HG03108 (cell line): ENCODE data around the gene ITSN1.
"Not testable (repeated sequence)": the region's sequence is repeated elsewhere in the genome, so short reads cannot be mapped to it uniquely, and the experiment has no call there.

ENCODE experiments used
- ATAC-seq: cut with Tn5 transposase; IDR thresholded peaks from one replicate; pipeline ENCODE4 v1.9.1; 2021; ENCODE audit warnings: moderate library complexity; ENCODE audit not compliant: unreplicated experiment

ITSN1 gene

DNA sequence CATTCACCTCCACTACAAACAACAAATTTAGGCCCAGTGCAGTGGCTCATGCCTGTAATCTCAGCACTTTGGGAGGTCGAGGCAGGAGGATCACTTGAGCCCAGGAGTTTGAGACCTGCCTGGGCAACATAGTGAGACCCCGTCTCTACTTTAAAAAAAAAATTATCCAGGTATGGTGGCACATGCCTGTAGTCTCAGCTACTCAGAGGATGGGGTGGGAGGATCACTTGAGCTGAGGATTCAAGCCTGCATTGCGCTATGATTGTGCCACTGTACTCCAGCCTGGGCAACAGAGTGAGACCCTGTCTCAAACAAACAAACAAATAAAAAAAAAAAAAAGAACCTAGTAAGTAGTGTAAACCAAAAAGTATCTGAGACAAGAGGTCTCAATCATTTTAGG is 86.8 kb downstream of the ITSN1 start:
- not testable (repeated sequence) for ATAC-seq

DNA sequence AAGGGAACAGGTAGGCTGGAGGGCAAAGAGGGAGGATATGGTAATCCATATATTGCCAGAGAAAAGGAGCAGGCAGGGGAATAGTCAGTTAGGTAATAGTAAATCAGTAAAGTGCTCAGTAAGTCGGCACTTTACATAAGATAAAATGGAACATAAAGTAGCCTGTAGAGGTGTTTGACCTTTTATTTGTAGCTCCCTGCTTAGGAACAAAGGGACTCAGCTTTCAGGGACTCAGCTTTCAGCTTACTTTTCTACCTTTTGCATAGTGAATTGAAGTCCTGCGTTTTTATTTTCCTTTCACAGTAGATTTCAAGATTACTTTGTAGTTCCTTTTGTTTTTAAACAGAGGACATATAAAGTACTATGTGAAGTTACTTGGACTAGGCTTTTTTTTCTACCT is 87.3 kb downstream of the ITSN1 start:
- ATAC-seq = no peak

DNA sequence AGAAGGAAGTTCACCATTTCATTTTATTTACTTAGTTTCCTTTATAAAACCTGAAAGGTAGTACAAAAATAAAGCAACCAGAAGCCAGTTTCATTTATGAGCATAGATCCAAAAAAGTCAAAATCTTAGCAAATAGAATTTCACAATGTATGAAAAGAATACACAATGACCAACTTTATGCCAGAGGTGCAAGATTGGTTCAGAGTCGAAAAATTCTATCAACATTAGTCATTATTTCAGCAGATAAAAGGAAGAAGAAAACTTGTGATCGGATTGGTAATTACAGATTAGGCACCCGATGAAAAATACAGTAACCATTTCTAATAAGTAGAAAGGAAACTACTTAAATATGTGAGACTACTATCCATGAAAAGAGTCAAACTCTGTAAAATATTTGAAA is 89.1 kb downstream of the ITSN1 start:
- no peak for ATAC-seq

DNA sequence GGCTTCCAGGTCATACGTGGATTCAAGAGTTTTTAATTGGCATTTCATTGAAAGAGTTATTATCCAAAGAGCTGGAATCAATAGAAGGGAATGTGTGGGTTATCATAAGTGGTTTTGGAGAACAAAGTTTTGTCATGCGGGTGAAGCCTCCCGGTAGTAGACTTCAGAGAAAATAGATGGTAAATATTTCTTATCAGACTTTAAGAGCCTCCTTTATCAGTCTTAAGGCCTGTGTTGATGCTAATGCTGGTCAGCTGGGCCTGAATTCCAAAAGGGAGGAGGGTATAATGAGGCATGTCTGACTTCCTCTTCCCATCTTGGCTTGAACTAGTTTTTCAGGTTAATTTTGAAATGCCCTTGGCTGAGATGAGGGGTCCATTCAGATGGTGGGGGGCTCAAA is 89.7 kb downstream of the ITSN1 start:
- no peak for ATAC-seq

DNA sequence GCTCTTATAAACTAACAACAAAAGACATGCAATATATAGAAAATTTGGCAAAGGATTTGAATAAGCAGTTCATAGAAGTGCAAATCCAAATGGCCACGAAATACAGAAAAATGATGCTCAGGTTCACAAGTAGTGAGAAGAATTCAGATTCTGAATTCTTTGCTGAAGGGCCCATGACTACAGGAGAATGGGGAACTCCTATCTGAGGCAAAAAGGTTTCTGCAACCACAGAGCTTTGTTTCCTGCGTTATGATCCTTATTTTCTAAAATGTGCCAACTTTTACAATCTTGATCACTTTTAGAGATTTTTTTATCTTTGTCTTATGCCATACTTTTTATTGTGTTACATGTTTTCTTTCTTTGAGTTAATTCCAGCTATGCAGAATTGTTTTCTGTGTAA is 91.3 kb downstream of the ITSN1 start:
- ATAC-seq = no peak

DNA sequence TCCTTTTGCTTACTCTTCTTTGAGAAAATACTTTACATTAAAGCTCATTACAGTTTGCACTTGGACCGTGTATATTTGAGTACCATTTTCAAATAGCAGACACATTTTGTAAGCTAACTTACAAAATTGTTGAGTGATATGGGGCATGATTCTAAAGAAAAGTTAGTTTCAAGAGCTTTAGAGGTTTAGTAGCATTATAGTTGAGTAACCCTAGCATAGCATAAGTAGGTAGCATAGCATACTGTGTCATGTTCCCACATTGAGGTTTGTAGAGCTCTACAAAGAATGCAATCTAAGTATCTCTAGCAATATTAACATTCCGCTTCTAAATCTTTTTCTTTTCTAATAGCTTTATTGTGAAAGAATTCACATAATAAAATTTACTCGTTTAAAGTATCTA is 92.0 kb downstream of the ITSN1 start:
- no peak for ATAC-seq

DNA sequence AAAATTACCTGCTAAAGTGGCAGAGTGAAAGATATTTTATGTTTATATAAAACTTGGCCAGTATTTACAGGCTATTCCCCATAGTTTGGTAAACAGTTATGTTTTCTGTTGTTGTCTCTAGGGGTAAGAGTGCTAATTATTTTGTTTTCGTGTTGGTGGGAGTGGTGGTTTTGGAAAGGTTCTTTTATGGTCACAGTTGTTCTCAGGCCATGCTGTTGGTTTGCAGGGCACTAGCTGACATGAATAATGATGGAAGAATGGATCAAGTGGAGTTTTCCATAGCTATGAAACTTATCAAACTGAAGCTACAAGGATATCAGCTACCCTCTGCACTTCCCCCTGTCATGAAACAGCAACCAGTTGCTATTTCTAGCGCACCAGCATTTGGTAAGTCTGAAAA is 92.5 kb downstream of the ITSN1 start:
- ATAC-seq = no peak

DNA sequence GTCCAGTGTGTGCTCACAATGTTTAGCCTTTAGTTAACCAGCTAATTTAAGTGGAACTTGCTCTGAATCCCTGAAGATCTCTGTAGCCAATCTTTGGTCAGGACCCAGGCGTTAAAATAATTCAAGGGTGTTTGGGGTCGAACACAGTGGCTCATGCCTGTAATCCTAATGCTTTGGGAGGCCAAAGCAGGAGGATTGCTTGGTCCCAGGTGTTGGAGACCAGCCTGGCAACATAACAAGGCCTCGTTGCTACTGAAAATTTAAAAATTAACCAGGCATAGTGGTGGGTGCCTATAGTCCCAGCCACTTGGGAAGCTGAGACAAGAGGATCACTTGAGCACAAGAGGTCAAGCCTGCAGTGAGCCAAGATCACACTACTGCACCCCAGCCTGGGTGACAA is 94.3 kb downstream of the ITSN1 start:
- no peak for ATAC-seq

DNA sequence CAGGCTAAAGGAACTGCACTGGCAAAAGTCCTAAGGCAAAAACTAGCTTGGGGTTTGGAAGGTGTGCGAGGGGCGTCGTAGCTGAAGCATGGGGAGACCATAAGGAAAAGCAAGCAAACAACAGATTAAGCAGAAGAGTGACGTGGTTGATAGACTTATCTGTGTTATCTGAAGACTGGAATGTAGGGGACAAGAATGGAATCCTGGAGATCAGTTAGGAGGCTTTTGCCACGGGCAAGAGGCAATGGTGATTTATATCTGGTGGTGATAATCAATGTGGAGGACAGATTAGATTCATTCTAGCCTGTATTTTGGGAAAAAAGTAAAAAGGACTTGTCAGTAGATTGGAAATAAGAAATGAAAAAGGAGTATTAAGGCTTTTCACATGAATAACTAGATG is 97.4 kb downstream of the ITSN1 start:
- no peak for ATAC-seq

DNA sequence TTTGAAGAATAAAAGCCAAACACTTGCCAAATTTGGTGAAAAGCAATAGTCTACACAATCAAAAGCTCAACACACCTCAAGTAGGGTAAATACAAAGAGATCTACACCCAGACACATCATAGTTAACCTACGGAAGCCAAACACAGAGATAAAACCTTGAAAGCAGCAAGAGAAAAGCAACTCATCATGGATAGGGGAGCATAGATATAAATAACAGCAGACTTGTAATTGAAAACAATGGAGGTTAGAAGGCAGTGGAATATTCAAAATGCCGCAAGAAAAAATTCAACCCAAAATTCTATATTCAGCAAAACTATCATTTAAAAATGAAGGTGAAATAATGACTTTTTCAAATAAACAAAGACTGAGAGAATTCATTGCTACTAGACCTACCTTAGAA is 105.1 kb downstream of the ITSN1 start:
- ATAC-seq = no peak

DNA sequence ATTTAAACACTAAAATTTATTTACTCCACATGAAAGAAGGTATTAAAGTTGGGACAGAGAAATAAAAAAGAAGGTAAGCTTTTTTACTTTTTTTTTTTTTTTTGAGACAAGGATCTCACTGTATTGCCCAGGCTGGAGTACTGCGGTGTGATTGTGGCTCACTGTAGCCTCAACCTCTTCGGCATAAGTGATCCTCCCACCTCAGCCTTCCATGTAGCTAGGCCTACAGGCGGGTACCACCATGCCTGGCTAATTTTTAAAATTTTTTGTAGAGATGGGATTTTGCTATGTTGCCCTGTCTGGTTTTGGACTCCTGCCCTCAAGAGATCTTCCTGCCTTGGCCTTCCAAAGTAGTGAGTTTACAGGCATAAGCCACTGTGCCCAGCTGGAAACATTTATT is 106.6 kb downstream of the ITSN1 start:
- no peak for ATAC-seq

DNA sequence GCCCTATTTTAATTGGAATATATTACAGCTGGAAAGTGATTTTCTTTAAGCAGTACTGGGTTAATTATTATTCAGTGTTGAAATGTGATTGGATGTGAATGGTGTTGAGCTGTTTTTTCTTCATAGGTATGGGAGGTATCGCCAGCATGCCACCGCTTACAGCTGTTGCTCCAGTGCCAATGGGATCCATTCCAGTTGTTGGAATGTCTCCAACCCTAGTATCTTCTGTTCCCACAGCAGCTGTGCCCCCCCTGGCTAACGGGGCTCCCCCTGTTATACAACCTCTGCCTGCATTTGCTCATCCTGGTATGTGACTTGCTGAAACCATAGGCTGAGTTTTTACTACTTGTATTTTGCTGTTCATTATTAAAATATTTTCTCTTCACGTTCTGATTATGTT is 107.7 kb downstream of the ITSN1 start:
- no peak for ATAC-seq

DNA sequence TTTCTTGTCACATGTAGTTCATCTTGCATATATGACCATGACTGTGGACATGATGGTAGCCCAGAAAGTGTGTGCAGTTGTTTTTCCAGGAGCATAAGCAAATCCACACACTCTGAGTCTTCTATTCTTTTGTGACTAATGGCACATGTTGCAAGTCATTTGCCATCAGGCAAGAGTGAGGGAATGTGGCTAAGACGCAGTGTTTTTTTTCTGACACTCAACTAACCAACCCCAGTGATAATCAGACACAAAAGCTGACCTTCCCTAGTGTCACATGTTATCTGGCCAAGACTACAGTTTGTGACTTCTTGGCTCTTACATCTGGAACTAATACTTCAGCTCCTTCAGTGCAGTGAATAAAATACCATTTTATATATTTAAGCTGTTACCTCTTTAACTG is 108.8 kb downstream of the ITSN1 start:
- ATAC-seq = no peak

DNA sequence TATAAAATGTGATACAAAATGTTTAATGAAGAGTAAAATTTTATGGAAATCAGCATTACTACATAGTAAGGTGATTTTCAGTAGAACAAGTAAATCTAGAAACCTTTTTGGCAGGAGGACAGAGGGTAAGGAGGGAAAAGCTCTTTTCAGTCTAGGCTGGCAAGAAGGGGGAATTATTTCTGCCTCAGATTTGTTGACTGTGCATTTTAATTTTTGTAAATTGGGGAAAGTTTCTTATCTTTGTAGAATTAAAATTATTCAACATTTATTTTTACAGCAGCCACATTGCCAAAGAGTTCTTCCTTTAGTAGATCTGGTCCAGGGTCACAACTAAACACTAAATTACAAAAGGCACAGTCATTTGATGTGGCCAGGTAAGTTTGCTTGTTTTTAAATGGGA is 109.2 kb downstream of the ITSN1 start:
- ATAC-seq = no peak

DNA sequence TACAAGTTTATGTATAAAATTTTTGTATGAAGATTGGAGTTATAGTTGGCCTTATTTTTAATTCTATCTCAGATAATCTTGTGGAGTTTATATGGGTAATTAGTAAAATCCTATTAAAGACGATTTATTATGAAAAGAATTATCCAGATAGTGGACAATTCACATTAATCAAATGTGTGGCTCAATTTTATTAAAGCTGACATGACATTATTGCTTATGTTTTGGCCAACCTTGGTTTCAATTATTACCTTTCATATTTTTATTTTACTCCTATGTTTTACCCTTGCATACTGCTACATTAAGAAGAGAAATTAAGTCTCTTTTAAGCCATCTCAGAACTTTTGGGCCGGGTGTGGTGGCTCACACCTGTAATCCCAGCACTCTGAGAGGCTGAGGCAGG is 110.0 kb downstream of the ITSN1 start:
- no peak for ATAC-seq

DNA sequence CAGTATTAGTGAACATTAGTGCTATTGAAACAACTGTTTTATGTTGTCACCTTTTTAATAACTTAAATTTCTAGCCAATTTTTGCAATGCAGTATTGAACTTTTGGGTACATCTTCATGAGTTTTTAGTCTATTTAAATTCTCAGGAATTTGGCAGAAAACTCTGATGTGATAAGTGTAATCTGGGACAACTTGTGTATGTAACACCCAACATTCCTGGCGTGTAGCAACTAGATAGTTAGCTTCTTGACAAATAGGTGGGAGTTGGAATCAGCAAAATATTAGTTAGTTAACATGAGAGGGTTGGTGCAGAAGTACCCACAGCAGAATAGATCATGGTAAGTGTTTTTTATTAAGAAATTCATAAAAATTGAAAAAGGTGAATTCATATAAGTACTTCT is 111.6 kb downstream of the ITSN1 start:
- ATAC-seq = no peak

DNA sequence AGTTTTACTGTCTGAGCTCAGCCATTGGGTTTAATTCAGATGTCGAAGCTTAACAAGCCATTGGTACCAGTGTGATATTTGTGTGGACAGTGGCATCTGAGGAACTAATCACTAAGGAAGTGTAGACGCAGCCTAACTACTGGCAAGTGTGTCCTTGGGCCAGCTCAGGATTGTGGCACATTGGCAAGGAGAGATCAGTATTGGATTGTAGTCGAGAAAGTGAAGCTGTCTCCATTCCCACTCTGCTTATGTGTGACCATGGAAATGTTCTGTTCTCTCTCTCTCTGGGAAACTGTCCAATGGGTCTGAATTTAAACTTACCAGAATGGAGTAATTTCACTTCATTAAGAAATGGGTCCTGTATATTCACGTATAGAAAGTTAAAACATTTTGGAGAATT is 112.2 kb downstream of the ITSN1 start:
- ATAC-seq = no peak

DNA sequence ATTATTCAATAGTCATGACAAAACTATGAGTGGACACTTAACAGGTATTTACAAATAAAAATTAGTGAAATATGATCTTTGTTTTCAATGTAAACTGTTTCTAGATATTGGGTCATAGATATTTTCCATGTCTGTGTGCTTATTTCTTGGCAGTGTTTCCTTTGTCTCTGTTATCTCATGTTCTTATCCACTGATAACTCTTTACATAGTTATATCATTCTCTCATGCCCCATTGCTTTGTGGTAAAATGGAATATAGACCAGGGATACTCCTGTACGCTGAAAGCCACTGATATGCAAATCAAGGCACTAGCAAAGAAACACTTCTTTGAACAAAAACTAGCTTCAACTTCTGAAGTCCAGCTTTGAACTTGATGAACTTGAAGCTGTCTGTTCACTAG is 113.1 kb downstream of the ITSN1 start:
- ATAC-seq = no peak

DNA sequence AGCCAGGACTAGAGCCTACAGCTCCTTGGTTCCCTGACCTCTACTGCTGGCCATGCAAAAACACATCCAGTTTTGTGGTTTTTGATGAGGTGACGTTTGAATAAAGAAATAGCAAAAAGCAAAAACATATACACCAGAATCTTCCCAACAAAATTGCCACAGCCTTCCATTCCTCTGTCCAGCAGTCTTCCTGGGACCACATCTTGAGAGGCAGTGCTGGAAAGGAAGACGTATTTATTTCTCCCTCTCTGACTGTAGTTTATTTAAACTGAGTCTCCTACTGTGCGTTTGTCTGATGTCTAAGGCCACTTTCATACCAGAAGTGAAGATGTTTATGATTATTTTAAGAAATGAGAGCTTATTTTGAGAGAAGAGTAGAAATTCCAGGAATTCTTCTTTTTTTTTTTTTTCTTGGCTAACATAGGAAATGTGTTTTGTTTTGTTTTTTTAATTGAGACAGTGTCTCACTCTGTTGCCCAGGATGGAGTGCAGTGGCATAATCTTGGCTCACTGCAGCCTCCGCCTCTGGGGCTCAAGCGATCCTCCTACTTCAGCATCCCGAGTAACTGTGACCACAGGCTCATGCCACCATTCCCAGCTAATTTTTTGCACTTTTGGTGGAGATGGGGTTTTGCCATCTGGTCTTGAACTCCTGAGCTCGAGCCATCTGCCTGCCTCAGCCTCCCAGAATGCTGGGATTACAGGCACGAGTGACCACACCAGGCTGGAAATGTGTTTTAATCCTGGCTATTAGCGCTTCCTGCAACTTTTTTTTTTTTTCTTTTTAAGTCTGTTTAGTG is 118.5 kb downstream of the ITSN1 start:
- no peak for ATAC-seq

DNA sequence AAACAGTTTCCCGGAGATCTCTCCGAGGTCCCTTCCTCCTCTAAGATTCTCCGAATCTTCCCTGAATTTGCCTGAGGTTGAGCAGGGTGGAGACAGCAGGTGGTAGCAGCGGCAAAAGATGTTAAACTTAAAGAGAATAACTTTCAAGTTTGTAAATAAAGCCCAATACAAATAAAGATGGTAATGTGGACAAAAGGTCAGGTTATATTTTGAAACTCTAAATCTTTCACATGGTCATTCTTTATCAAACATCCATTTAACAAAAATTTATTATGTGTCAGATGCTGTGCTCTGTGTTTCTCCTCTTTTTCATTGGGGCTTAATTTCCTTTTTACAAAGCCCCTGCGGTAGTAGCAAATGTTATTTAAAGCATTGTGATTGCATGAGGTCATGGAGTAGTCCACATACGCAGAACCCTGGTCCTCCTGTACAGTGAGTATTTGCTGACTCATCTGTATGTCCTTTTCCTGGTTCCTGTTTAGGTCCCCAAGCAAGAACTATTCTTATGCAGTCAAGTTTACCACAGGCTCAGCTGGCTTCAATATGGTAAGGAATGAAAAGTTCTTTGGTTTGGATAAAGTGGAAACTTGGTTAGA is 119.2 kb downstream of the ITSN1 start:
- no peak for ATAC-seq

DNA sequence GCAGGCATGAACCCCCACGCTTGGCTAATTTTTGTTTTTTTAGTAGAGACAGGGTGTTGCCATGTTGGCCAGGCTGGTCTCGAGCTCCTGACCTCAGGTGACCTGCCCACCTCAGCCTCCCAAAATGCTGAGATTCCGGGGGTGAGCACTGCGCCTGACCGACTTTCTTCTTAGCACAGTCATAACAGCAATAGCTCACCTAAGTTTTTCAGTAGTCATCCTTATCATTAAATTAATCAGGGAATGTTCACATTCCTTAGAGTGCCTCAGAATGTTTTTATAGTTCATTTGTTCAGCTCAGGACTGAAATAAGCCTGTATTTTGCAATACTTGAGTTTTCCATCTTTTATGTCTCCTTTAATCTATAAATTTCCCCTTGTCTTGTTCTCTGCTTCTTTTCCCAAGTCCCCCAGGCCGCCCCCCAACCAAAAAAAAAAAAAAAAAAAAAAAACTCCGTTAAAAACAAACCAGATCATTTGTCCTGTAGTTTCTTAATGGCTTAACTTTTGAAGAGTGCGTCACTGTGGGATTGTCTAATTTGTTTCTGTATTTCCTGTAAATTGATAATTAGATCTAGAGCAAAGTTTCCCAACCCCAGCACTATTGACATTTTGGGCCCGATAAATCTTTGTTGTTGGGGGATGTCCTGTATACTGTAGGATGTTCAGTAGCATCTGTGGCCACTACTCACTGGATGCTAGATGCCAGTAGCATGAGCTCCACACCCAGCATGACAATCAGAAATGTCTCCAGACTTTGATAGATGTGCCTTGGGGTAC is 120.7 kb downstream of the ITSN1 start:
- ATAC-seq = no peak

DNA sequence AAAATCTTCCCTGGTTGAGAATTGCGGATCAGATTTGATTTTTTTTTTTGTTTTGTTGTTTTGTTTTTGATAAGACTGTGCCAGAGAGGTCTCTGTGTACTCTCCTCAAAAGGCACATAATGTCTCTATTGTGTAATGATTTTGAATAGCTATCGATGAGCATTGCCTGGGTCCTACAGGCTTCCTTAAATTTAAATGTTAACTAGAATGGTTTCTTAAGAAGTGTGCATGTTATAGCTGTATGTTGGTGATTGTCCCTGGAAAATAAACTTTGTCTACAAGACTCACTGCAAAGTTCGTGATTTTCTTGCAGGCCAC is 121.2 kb downstream of the ITSN1 start:
- ATAC-seq = no peak
